Body of pancreas (tissue), 4 donors: ENCODE measurements around the gene DTNB. TPM values are rescaled to one million over a fixed set of nuclear protein-coding genes. Genes with fewer than 3 reads are reported as not detected.

Experiments
- ATAC-seq: fragments of 150-250 bp; one replicate; pipeline ENCODE4 v1.9.1; 2016
- DNase-seq, 4 donors: peaks; one replicate each; pipeline ENCODE4 v3.0.0-alpha.2; 2019
- H3K27ac ChIP-seq, 4 donors: fragments of 200-600 bp; sonication (generic); 1 replicate in 3 of 4; 2 replicates in 1 of 4; pipeline versions ENCODE4 v1.5.1 to v1.6.1; 2016 to 2019; ENCODE audit warnings: mild to moderate bottlenecking in 1 of 4, mixed read lengths in 1 of 4, moderate library complexity in 1 of 4
- H3K27me3 ChIP-seq, 2 donors: fragments of 200-600 bp; sonication (generic); one replicate each; pipeline ENCODE4 v1.6.0; 2016; ENCODE audit warnings: mild to moderate bottlenecking in 1 of 2
- H3K36me3 ChIP-seq, 2 donors: fragments of 200-600 bp; sonication (generic); replicated peaks in 1 of 2; 2 replicates each; pipeline ENCODE4 v1.5.1; 2016; ENCODE audit warnings: low read depth in 2 of 2; ENCODE audit not compliant: insufficient read depth in 1 of 2
- H3K4me1 ChIP-seq: fragments of 200-600 bp; sonication (generic); one replicate; pipeline ENCODE4 v1.6.0; 2016
- H3K4me3 ChIP-seq, 2 donors: fragments of 200-600 bp; sonication (generic); 1 replicate in 1 of 2; 2 replicates in 1 of 2; pipeline ENCODE4 v1.5.1; 2016 to 2019
- H3K9me3 ChIP-seq, 3 donors: fragments of 200-600 bp; sonication (generic); 1 replicate in 2 of 3; 2 replicates in 1 of 3; pipeline ENCODE4 v1.5.1; 2016
- POLR2A ChIP-seq, 3 donors: fragments of 450-650 bp; IDR thresholded peaks; one replicate each; pipeline ENCODE4 v1.6.1; 2016; ENCODE audit warnings: antibody characterized with exemption in 3 of 3, mild to moderate bottlenecking in 2 of 3
- WGBS, 2 donors: methylation state at CpG; one replicate each; pipeline ENCODE4 v1.1.5; 2017; 5-methylcytosine and 5-hydroxymethylcytosine counted together
- intact Hi-C: fragments of 100-400 bp; cut with DNase I; formaldehyde crosslinking; loops from one replicate; pipeline ENCODE4 v1.15.1; 2023
- total RNA-seq, 2 donors: library from RNA; depleted of rRNA; stranded (reverse); fragments of >200 nt; gene quantifications; one replicate each; pipeline ENCODE4 v1.1.0, GENCODE V29; 2016
- TF ChIP-seq, protein P1 (sequence below), 7 experiments: fragments of 450-650 bp in 4 of 7; fragments of 200-600 bp in 3 of 7; sonication (generic) in 3 of 7; IDR thresholded peaks; one replicate each; pipeline ENCODE4 v1.5.1; 2016 to 2019; ENCODE audit warnings: antibody characterized with exemption in 7 of 7

The DTNB gene
- total RNA-seq, 2 donors from 2014 or later = 17.8 to 22.6 TPM

DNA sequence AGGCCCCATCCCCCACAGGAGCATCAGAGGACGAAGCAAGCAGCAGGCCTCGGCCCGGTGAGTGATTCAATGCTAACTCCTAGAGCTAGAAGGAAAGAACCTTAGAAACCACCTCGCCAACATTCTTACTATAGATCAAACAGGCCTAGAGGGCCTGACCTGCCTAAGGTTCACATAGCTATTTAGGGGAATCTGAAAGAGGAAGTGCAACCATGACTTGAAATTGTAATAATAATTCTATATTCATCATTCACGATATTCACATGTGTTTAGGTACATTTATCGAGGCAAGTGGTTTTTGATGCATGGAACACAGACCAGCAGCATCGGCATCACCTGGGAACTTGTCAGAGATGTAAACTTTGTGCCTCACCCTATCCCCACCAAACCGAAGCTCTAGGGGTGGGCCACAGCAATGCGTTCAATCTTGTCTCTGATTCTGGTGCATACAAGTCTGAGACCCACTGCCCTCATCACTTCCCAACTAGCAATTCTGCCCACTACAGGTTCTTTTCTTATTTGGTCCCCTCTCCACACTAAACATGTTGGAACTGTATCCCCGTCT, 253.6 kb downstream of the DTNB start:
- no peak for DNase-seq
- no peak overlapping the region for H3K27ac ChIP-seq
- intact Hi-C loops = no loop called here

DNA sequence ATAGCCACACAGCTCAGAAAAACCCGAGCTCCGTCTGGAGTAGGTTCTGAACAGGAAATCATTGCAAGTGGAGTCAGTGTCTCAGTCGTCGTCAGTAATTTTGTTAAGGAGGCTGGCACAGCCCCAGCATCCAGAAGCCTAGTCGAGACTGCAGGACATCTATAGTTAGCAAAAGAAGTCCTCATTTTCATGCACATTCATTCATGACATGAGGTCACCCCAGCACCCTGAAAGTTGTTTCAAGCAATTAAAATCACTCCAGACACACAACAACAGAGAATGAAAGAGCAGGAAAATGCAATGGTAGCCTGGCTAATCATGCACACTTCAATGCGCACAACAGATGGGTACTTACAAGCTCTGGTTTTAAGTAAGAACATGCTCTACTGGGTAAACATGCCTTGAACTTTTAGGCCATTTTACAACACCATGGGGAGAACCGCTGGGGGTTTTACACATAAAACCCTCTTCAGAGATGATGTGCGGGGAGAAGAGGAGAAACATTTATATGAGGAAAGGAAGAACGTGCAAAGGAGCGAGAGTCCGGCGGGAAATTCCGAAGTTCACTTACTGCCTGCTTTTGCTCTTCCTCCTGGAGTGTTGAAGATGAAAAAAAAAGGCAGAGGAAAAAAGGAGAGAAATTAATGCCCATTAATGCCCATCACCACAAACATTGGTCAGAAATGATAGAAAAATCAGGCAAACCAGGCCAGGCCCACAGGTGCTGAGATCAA, 254.3 kb downstream of the DTNB start:
- DNase-seq (peak in 1 of 4 donors; percentile 8), ATAC-seq (no peak)
- no peaks in the 10 kb centered on the region for H3K27me3 ChIP-seq
- intact Hi-C loops = no loop called here
- TF ChIP-seq, protein P1, sequence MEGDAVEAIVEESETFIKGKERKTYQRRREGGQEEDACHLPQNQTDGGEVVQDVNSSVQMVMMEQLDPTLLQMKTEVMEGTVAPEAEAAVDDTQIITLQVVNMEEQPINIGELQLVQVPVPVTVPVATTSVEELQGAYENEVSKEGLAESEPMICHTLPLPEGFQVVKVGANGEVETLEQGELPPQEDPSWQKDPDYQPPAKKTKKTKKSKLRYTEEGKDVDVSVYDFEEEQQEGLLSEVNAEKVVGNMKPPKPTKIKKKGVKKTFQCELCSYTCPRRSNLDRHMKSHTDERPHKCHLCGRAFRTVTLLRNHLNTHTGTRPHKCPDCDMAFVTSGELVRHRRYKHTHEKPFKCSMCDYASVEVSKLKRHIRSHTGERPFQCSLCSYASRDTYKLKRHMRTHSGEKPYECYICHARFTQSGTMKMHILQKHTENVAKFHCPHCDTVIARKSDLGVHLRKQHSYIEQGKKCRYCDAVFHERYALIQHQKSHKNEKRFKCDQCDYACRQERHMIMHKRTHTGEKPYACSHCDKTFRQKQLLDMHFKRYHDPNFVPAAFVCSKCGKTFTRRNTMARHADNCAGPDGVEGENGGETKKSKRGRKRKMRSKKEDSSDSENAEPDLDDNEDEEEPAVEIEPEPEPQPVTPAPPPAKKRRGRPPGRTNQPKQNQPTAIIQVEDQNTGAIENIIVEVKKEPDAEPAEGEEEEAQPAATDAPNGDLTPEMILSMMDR (IDR thresholded peaks at IDR 0.05) = no peak
- TF ChIP-seq POLR2A (IDR thresholded peaks at IDR 0.05) = no peak
- WGBS, 2 donors = 82 to 88% methylated on average over 13 of the region's 13 CpGs
- no peaks in the 10 kb centered on the region for H3K9me3 ChIP-seq
- no peak overlapping the region for H3K27ac ChIP-seq
- H3K4me1 ChIP-seq = no peaks in the 10 kb centered on the region
- no peaks in the 10 kb centered on the region for H3K36me3 ChIP-seq
- no peak overlapping the region for H3K4me3 ChIP-seq

More for the DNA sequence above, 253.6 kb downstream of the DTNB start:
- Histone ChIP-seq H3K36me3 (no peaks in the 10 kb centered on the region), H3K27me3 (no peaks in the 10 kb centered on the region), H3K9me3 (no peaks in the 10 kb centered on the region), H3K4me3 (no peak overlapping the region), H3K4me1 (no peaks in the 10 kb centered on the region)
- ATAC-seq = no peak
- no peak for TF ChIP-seq POLR2A (IDR thresholded peaks at IDR 0.05)
- TF ChIP-seq, protein P1 (IDR thresholded peaks at IDR 0.05) = no peak
- WGBS, 2 donors = 93 to 95% methylated on average over 10 of the region's 10 CpGs

DNA sequence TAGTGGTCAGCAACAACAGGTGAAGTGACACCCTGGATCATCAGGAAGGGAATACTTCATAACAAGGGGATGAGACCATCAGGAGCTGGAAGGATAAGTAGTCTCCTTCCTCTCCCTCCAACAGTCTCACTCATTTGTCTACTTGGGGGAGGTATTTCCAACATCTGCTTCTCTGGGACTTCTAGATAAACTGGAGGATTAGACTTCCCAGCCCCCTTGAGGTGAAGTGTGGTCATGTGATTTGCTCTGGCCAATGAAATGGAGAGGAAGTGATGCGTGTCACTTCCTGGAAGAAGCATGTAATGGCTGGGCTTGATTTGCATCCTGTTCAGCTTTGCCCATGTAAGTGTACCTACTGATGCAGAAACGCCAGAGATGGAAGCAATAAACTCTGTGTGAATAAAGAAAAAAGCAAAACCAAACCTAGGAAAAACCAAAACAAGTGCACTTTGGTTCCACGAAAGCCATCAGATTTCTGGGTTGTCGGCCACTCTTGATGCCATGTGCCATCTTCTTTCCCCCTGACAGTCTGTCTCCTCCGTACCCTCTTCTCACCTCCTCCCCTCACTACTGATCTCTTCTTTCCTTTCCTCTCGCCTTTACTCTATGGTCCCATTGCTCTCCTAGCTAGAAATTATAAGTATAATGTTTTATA, 255.5 kb downstream of the DTNB start:
- Histone ChIP-seq H3K27ac (no peak overlapping the region), H3K27me3 (no peaks in the 10 kb centered on the region), H3K36me3 (no peaks in the 10 kb centered on the region), H3K4me1 (no peaks in the 10 kb centered on the region), H3K9me3 (no peaks in the 10 kb centered on the region), H3K4me3 (no peak overlapping the region)
- DNase-seq (no peak), ATAC-seq (no peak)
- intact Hi-C loops = no loop called here
- TF ChIP-seq, protein P1 (IDR thresholded peaks at IDR 0.05) = no peak
- no peak for TF ChIP-seq POLR2A (IDR thresholded peaks at IDR 0.05)
- 94 to 97% methylated on average over 6 of the region's 6 CpGs for WGBS, 2 donors

DNA sequence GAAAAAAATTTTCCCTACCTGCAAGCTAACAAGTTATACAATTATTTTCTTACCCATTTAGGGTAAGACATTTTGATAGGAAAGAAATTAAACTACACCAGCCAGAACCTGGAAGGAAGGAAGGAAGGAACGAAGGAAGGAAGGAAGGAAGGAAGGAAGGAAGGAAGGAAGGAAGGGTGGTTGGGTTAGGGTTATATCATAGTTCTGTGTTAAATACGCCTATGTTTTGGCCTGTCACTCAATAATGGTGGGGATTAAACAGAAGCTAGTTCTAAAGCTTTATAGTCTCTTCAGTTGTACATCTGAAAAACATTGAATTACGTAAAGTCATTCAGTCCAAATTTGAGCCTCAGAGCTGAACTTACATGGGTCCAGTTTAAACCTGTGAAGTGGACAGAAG, 256.7 kb downstream of the DTNB start:
- ATAC-seq (no peak), DNase-seq (no peak)
- Histone ChIP-seq H3K27ac (no peak overlapping the region), H3K4me1 (peaks cover 12% of the 10 kb centered on the region), H3K36me3 (no peaks in the 10 kb centered on the region), H3K9me3 (no peaks in the 10 kb centered on the region), H3K4me3 (no peak overlapping the region), H3K27me3 (no peaks in the 10 kb centered on the region)
- intact Hi-C loops = no loop called here
- WGBS, 2 donors = 79 to 96% methylated on average over 2 to 3 of the region's 3 CpGs
- TF ChIP-seq POLR2A (IDR thresholded peaks at IDR 0.05) = no peak
- TF ChIP-seq, protein P1 (IDR thresholded peaks at IDR 0.05) = no peak
